HG03558 (cell line): Measurements from ENCODE around the gene KCNQ1OT1.

Experiments
- ATAC-seq: cut with Tn5 transposase; IDR thresholded peaks from one replicate; pipeline ENCODE4 v1.9.1; 2021; ENCODE audit warnings: moderate number of reproducible peaks; ENCODE audit not compliant: unreplicated experiment; ENCODE audit errors: extremely low read depth

The KCNQ1OT1 gene

GRCh38 chr11:2564588-2565425 is 135.0 kb downstream of the KCNQ1OT1 start:
- ATAC-seq, result no peak

DNA sequence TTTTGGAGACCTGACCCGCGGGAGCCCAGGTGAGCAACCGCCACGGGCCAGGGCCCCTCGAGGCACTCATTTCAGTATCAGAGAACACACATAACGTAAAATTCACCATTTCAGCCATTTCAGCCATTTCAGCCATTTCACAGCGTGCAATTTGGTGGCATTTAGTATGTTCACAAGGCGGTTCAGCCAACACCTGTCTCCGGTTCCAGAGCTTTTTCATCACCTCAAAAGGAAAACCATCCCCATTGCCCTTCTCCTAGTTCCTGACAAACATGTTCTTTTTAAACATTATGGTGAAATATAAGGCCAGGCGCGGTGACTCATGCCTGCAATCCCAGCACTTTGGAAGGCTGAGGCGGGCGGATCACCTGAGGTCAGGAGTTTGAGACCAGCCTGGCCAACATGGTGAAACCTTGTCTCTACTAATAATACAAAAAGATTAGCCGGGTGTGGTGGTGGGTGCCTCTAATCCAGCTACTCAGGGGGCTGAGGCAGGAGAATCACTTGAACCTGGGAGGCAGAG is 135.7 kb downstream of the KCNQ1OT1 start:
- ATAC-seq, result no peak

GRCh38 chr11:2563213-2564007 is 136.4 kb downstream of the KCNQ1OT1 start:
- no peak for ATAC-seq

DNA sequence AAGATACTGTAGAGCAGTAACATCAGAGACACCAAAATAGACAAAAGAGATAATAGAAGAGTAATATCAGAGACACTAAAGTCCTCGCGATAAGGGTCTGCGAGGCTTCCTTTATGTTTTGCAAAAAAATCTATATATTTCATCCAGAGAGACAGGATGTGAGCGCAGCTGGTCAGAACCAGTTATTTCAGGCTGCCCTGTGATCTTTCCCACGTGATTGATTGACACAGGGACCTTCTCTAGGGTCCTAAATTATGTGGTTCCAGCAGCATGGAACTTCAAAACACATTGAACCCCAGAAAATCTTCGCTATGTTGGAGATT is 136.9 kb downstream of the KCNQ1OT1 start:
- no peak for ATAC-seq

- ATAC-seq, result no peak
These were observed 137.9 kb downstream of the KCNQ1OT1 start for GRCh38 chr11:2561696-2562581.

GRCh38 chr11:2559527-2560311 is 140.1 kb downstream of the KCNQ1OT1 start:
- ATAC-seq, result no peak

DNA sequence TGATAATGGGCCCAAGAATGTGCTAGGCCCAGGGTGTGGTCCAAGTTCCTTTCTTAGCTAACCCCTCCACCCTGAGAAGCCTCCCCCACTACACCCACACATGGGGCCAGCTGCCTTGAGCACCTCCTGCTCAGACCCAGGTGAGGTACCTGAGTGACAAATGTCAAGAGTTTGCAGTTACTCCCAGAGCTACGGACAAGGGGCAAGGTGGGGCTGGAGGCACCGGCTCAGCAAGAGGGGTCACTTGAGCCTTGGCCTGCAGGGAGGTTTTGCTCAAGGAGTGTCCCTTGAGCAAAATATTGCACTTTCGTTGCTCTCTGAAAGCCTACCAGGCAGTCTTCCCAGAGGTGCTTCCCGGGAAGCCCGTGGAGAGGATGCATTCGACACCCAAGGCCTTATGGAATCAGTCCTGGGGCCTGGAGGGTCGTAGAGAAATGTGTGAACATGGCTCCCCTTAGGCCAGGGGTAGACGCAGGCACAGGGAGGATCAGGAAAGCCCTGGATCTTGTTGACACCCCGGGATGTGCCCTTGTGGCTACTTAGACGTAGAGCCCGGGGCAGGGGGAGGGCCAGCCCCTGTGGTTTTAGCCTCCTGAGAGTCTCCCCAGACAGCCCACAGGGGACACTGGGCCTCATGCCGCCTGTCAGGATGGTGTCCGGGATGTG is 140.8 kb downstream of the KCNQ1OT1 start:
- ATAC-seq, result no peak

DNA sequence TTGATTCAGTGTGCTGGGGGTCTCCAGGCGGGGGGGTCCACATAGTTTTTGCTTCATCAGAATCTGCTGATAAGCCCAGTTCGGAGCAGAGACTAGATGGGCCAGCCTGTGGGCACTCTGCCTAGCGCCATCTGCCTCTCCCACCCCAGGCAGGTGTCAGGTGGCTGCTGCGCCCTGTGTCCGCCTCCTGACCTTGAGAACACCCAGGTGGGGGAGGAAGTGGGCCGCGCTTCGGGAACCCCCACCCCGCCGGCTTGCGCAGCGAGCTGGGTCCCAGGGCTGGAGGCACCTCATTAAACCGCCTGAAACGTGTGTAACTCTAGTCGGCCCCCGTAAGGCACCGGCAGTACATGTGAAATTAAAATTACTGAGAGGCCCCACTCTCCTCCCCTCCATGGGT is 141.4 kb downstream of the KCNQ1OT1 start:
- no peak for ATAC-seq
